Measurements from ENCODE around the gene PELI3.

DNA sequence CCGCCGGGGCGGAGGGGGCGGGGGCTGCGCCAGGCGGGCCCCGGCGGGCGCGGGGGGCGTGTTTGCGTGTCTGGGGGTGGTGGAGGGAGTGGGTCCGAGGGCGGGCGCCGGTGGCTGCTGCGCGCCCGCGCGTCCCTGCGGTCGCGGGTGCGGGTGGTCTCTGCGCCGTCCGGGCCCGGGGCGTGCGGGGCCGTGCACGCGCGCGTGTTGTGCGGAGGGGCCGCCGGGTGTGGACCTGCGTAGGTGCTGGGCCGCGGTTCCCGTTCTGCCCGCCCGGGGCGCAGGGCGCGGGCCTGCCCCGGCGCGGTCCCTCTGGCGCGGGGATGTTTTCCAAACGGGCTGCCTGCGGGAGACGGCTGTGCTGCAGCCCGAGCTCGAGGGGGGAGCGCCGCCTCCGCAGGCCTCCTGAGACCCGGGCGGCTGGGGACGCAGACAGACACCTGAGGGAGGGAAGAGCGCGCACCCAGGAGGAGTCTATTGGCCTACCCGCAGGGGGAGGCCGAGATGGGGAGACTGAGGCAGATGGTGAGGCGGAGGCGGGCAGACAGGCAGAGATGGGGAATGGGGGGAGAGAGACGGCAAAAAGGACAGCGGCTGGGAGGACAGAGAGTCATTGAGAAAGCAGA, 442 bp downstream of the PELI3 start:
- no peak for TF ChIP-seq EZH2 (IDR thresholded peaks at IDR 0.05; ENCODE audit: borderline replicate concordance, low read depth, low read length, severe bottlenecking)
- TF ChIP-seq, protein P1, sequence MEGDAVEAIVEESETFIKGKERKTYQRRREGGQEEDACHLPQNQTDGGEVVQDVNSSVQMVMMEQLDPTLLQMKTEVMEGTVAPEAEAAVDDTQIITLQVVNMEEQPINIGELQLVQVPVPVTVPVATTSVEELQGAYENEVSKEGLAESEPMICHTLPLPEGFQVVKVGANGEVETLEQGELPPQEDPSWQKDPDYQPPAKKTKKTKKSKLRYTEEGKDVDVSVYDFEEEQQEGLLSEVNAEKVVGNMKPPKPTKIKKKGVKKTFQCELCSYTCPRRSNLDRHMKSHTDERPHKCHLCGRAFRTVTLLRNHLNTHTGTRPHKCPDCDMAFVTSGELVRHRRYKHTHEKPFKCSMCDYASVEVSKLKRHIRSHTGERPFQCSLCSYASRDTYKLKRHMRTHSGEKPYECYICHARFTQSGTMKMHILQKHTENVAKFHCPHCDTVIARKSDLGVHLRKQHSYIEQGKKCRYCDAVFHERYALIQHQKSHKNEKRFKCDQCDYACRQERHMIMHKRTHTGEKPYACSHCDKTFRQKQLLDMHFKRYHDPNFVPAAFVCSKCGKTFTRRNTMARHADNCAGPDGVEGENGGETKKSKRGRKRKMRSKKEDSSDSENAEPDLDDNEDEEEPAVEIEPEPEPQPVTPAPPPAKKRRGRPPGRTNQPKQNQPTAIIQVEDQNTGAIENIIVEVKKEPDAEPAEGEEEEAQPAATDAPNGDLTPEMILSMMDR (IDR thresholded peaks at IDR 0.05; ENCODE audit: borderline replicate concordance, extremely low read depth, low read length, poor library complexity, severe bottlenecking): peak; percentile 16

Measured in DND-41 (cell line).